ENCODE data around the gene C14orf132.

C14orf132 gene

DNA sequence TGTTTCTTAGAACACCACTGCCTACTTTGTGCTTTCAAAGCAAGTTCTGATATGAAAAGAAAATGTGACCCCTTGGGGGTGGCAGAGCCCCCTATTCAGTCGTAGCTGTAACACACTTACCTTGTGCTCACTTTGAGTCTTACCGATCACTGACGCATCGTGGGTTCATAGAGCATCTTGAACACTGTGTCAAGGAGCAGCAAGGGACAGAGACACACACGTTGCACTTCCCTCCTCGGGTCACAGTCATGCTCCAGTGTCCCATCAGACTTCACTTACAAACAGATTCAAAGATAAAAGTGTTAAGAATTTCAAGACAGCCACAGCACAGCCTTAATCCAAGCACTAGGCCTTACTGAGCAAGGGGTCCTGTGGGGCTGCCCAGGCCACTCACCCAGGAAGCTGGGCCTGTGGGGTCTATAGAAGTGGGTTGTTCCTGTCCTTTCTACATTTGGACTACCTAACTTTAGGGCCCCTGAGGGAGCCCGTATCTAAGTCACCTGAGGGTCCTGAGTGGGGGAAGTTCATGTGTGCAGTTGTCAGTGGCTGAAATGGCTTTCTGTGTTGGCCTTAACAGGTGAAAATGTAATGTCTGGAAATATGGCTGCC, 90.1 kb downstream of the C14orf132 start:
- no peak for TF ChIP-seq CTCF (IDR thresholded peaks at IDR 0.05; ENCODE audit: extremely low read depth, insufficient read depth, missing control alignments)
- in situ Hi-C loops (cut with MboI; ENCODE audit: low pct_unique_long_range_greater_than_20kb, low sequenced_read_pairs, unreplicated experiment), result no loop called here
- DNase-seq (ENCODE audit: low spot score), result no peak

DNA sequence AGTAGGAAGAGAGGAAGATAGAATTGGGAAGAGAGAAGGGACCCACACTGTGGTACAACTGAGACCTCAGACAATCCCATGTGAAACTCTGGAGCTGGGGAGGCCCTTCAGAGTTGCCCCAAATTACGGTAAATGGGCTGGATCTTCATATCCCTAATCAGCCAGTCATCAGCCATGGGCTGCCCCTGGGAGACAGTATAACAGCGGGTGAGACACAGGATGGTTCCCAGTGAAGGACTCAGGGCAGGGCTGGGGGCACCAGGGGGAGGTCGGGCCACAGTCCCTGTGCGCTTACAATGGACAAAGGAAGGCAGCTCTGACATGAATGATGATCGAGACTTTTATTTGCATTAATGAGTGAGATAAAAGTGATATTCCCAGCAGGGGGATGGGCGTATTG, 91.2 kb downstream of the C14orf132 start:
- in situ Hi-C loops (cut with MboI; ENCODE audit: low pct_unique_long_range_greater_than_20kb, low sequenced_read_pairs, unreplicated experiment), result no loop called here
- no peak for TF ChIP-seq CTCF (IDR thresholded peaks at IDR 0.05; ENCODE audit: extremely low read depth, insufficient read depth, missing control alignments)
- DNase-seq (ENCODE audit: low spot score), result no peak

- no peak for TF ChIP-seq CTCF (IDR thresholded peaks at IDR 0.05; ENCODE audit: extremely low read depth, insufficient read depth, missing control alignments)
- no peak for DNase-seq (ENCODE audit: low spot score)
- in situ Hi-C loops (cut with MboI; ENCODE audit: low pct_unique_long_range_greater_than_20kb, low sequenced_read_pairs, unreplicated experiment), result no loop called here
Measured at GRCh38 chr14:96130854-96131253, 91.7 kb downstream of the C14orf132 start.

GRCh38 chr14:96131836-96132235, 92.7 kb downstream of the C14orf132 start:
- in situ Hi-C loops (cut with MboI; ENCODE audit: low pct_unique_long_range_greater_than_20kb, low sequenced_read_pairs, unreplicated experiment), result no loop called here
- TF ChIP-seq CTCF (IDR thresholded peaks at IDR 0.05; ENCODE audit: extremely low read depth, insufficient read depth, missing control alignments), result no peak
- DNase-seq (ENCODE audit: low spot score), result no peak

- in situ Hi-C loops (cut with MboI; ENCODE audit: low pct_unique_long_range_greater_than_20kb, low sequenced_read_pairs, unreplicated experiment), result no loop called here
Measured at GRCh38 chr14:96134508-96134907, 95.3 kb downstream of the C14orf132 start.

GRCh38 chr14:96135285-96135684, 96.1 kb downstream of the C14orf132 start:
- no peak for DNase-seq (ENCODE audit: low spot score)
- in situ Hi-C loops (cut with MboI; ENCODE audit: low pct_unique_long_range_greater_than_20kb, low sequenced_read_pairs, unreplicated experiment), result no loop called here
- TF ChIP-seq CTCF (IDR thresholded peaks at IDR 0.05; ENCODE audit: extremely low read depth, insufficient read depth, missing control alignments), result no peak

More at GRCh38 chr14:96134508-96134907, 95.3 kb downstream of the C14orf132 start:
- TF ChIP-seq CTCF (IDR thresholded peaks at IDR 0.05; ENCODE audit: extremely low read depth, insufficient read depth, missing control alignments), result no peak
- no peak for DNase-seq (ENCODE audit: low spot score)

All from GM13977 (cell line).